DND-41 (cell line): ENCODE results near the gene EXOSC1.

ENCODE experiments used
- ATAC-seq: fragments of 200-7000 bp; cut with Tn5 transposase; 3 replicates; pipeline ENCODE4 v1.9.1; 2021; ENCODE audit warnings: low read depth; ENCODE audit not compliant: insufficient read depth
- DNase-seq: peaks from one replicate; pipeline ENCODE4 v3.0.0-alpha.2; 2020
- H2AFZ ChIP-seq: 2 replicates; pipeline ENCODE4 v1.6.0; 2012; ENCODE audit warnings: low read depth, low read length
- H3K27ac ChIP-seq: 2 replicates; pipeline ENCODE4 v1.5.1; 2012; ENCODE audit warnings: low read length, inconsistent platforms
- H3K27me3 ChIP-seq: fragments of 200-600 bp; sonication (generic); 2 replicates; pipeline ENCODE4 v1.6.0; 2012; ENCODE audit warnings: low read length, mild to moderate bottlenecking, inconsistent platforms; ENCODE audit not compliant: insufficient read depth, poor library complexity
- H3K36me3 ChIP-seq: 2 replicates; pipeline ENCODE4 v1.5.1; 2012; ENCODE audit warnings: low read length, inconsistent platforms; ENCODE audit not compliant: insufficient read depth
- H3K4me1 ChIP-seq: 2 replicates; pipeline ENCODE4 v1.5.1; 2012; ENCODE audit warnings: mild to moderate bottlenecking, low read length; ENCODE audit not compliant: insufficient read depth
- H3K4me2 ChIP-seq: 2 replicates; pipeline ENCODE4 v1.6.0; 2012; ENCODE audit warnings: mild to moderate bottlenecking, moderate library complexity, low read length, inconsistent platforms; ENCODE audit not compliant: insufficient read depth
- H3K4me3 ChIP-seq, 2 experiments: fragments of 200-600 bp in 1 of 2; shearing (Covaris generic) in 1 of 2; 2 replicates each; pipeline ENCODE4 v1.5.1; 2012 to 2016; ENCODE audit warnings: inconsistent platforms in 2 of 2, low read length in 2 of 2, mild to moderate bottlenecking in 2 of 2, low read depth in 1 of 2, moderate library complexity in 1 of 2
- H3K79me2 ChIP-seq: 2 replicates; pipeline ENCODE4 v1.6.0; 2012; ENCODE audit warnings: low read length, inconsistent platforms; ENCODE audit not compliant: insufficient read depth
- H3K9ac ChIP-seq: 2 replicates; pipeline ENCODE4 v1.6.0; 2012; ENCODE audit warnings: low read depth, mild to moderate bottlenecking, inconsistent platforms, low read length, moderate library complexity
- H3K9me3 ChIP-seq: 2 replicates; pipeline ENCODE4 v1.5.1; 2012; ENCODE audit warnings: low read length, moderate library complexity, mild to moderate bottlenecking, inconsistent platforms; ENCODE audit not compliant: insufficient read depth, severe bottlenecking
- H4K20me1 ChIP-seq: 2 replicates; pipeline ENCODE4 v1.6.0; 2012; ENCODE audit warnings: low read length; ENCODE audit not compliant: insufficient read depth
- EZH2 ChIP-seq: IDR thresholded peaks from 3 replicates; pipeline ENCODE4 v1.6.1; 2012; ENCODE audit warnings: borderline replicate concordance, low read depth, mild to moderate bottlenecking, moderate library complexity, low read length, inconsistent platforms; ENCODE audit not compliant: severe bottlenecking
- TF ChIP-seq, protein P1 (sequence below): IDR thresholded peaks from 2 replicates; pipeline ENCODE4 v1.5.1; 2012; ENCODE audit warnings: borderline replicate concordance, low read length, moderate library complexity, mild to moderate bottlenecking; ENCODE audit not compliant: poor library complexity, severe bottlenecking; ENCODE audit errors: extremely low read depth

EXOSC1 gene

DNA sequence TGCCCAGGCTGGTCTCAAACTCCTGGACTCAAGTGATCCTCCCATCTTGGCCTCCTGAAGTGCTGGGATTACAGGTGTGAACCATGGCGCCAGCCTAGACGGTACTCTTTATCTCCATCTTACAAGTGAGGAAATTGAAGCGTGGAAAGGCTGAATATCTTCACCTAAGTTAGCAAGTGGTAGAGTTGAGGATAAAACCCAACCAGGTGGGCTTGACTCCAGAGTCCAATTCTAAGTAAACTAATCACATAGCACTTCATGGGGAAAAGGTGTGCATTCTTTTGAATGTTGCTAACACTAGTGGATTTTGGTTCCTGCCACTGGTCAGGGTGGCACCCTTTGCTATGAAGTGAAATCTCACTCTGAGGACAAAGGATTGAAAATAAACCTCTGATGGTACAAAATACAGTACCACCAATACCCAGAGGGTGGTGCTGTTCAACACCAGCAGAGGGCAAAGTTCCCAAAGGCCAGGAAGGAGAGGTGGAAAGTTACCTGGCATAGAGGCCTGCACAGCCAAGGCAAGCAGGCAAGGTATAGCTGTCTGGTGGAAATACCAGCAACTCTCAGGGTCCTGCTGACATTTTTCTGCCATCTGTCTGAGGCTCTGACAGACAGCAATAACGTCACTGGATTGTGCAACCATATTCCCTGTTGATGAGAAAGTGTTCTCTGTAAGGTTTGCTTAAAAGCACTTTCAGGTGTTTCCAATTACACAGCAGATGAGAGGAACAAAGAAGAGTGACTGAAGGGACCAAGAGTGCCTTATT, 17.7 kb upstream of the EXOSC1 start:
- no peaks in the 10 kb centered on the region for H3K27me3 ChIP-seq
- H3K36me3 ChIP-seq = peaks cover 94% of the 10 kb centered on the region
- peak; percentile 62 for ATAC-seq
- DNase-seq = peak; percentile 34
- no peak overlapping the region for H3K27ac ChIP-seq
- no peak overlapping the region for H3K4me3 ChIP-seq
- no peak for TF ChIP-seq EZH2
- TF ChIP-seq, protein P1, sequence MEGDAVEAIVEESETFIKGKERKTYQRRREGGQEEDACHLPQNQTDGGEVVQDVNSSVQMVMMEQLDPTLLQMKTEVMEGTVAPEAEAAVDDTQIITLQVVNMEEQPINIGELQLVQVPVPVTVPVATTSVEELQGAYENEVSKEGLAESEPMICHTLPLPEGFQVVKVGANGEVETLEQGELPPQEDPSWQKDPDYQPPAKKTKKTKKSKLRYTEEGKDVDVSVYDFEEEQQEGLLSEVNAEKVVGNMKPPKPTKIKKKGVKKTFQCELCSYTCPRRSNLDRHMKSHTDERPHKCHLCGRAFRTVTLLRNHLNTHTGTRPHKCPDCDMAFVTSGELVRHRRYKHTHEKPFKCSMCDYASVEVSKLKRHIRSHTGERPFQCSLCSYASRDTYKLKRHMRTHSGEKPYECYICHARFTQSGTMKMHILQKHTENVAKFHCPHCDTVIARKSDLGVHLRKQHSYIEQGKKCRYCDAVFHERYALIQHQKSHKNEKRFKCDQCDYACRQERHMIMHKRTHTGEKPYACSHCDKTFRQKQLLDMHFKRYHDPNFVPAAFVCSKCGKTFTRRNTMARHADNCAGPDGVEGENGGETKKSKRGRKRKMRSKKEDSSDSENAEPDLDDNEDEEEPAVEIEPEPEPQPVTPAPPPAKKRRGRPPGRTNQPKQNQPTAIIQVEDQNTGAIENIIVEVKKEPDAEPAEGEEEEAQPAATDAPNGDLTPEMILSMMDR = peak; percentile 85
- peaks cover 4% of the 10 kb centered on the region for H4K20me1 ChIP-seq
- no peak overlapping the region for H3K9ac ChIP-seq
- no peaks in the 10 kb centered on the region for H3K9me3 ChIP-seq
- no peaks in the 10 kb centered on the region for H3K79me2 ChIP-seq
- H3K4me2 ChIP-seq = no peak overlapping the region
- no peaks in the 10 kb centered on the region for H3K4me1 ChIP-seq
- no peak overlapping the region for H2AFZ ChIP-seq

DNA sequence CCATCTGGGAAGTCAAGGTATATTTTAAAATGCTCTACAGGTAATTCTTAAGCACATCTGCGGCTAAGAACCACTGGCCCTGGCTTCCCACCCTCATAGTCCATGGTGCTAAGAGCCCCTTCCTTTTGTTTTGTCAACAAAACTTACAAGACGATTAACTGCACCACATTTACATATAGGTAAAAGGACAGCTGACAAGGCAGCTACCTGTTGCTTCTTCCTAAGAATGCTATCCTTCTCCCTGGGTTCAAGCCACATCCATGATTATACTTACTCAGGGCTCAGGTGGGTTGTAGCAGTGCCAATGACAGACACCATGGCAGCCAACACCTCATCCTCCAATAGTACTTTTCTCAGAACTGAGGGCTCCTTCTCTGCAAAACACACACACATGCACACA, 16.5 kb upstream of the EXOSC1 start:
- no peaks in the 10 kb centered on the region for H3K9me3 ChIP-seq
- H3K36me3 ChIP-seq = peaks cover 94% of the 10 kb centered on the region
- no peaks in the 10 kb centered on the region for H3K79me2 ChIP-seq
- no peaks in the 10 kb centered on the region for H3K4me1 ChIP-seq
- H3K4me3 ChIP-seq = no peak overlapping the region
- peaks cover 8% of the 10 kb centered on the region for H4K20me1 ChIP-seq
- H3K27me3 ChIP-seq = no peaks in the 10 kb centered on the region
- H3K27ac ChIP-seq = no peak overlapping the region
- ATAC-seq (no peak), DNase-seq (no peak)
- H2AFZ ChIP-seq = no peak overlapping the region
- TF ChIP-seq, protein P1 = no peak
- no peak for TF ChIP-seq EZH2
- H3K4me2 ChIP-seq = no peak overlapping the region
- H3K9ac ChIP-seq = no peak overlapping the region

GRCh38 chr10:97459933-97460332, 14.1 kb upstream of the EXOSC1 start:
- no peaks in the 10 kb centered on the region for H3K79me2 ChIP-seq
- no peak for TF ChIP-seq EZH2
- TF ChIP-seq, protein P1 = no peak
- H3K27ac ChIP-seq = no peak overlapping the region
- DNase-seq (no peak), ATAC-seq (no peak)
- H3K27me3 ChIP-seq = no peaks in the 10 kb centered on the region
- peaks cover 8% of the 10 kb centered on the region for H4K20me1 ChIP-seq
- H2AFZ ChIP-seq = no peak overlapping the region
- no peak overlapping the region for H3K4me3 ChIP-seq
- peaks cover 98% of the 10 kb centered on the region for H3K36me3 ChIP-seq
- no peaks in the 10 kb centered on the region for H3K9me3 ChIP-seq
- no peak overlapping the region for H3K4me2 ChIP-seq
- no peak overlapping the region for H3K9ac ChIP-seq
- no peaks in the 10 kb centered on the region for H3K4me1 ChIP-seq
